Measurements from ENCODE around the gene PHACTR1.

GRCh38 chr6:12895721-12896120 is 179.2 kb downstream of the PHACTR1 start:
- TF ChIP-seq POLR2A (IDR thresholded peaks at IDR 0.05), result no peak
- no peak for TF ChIP-seq CTCF (IDR thresholded peaks at IDR 0.05)
